ENCODE data around the gene ASB2. TPM values are rescaled to one million over a fixed set of nuclear protein-coding genes. Genes with fewer than 3 reads are reported as not detected.

Gene ASB2
- total and polyA plus RNA-seq, 10 donors, result 6.6 to 18.0 (median 11.3) TPM

Small RNA genes lying within 50 kb of the gene (microRNA-seq; reads per million reads assigned to microRNA genes)
- 0 reads per million in 3 donors for gene MIR4506

Small RNA genes lying within 50 kb of the gene (small RNA-seq; reads per million reads assigned to genes)
- gene MIR4506, result 0 reads per million in 4 donors

Other genes with a start within 250 kb of the ASB2 start
- under 1 TPM in 3 of 7 donors, not detected in 4; 0.13 to 0.52 (median 0.22) TPM for gene PRIMA1, start 188.1 kb downstream of the ASB2 start, total RNA-seq
- 1 to 10 TPM in 1 of 3 donors, under 1 TPM in 2; 0.09 to 2.0 (median 0.24) TPM for gene PRIMA1, start 188.1 kb downstream of the ASB2 start, polyA plus RNA-seq
- not detected for gene FAM181A, start 49.2 kb downstream of the ASB2 start, total RNA-seq
- not detected for gene FAM181A, start 49.2 kb downstream of the ASB2 start, polyA plus RNA-seq
- gene CCDC197, start 20.7 kb upstream of the ASB2 start, total RNA-seq, result not detected
- not detected for gene CCDC197, start 20.7 kb upstream of the ASB2 start, polyA plus RNA-seq
- gene OTUB2, start 49.8 kb upstream of the ASB2 start, total RNA-seq, result 1 to 10 TPM in 2 of 7 donors, under 1 TPM in 5; 0.23 to 1.1 (median 0.56) TPM
- under 1 TPM; 0.07 to 0.29 (median 0.08) TPM for gene OTUB2, start 49.8 kb upstream of the ASB2 start, polyA plus RNA-seq
- gene DDX24, start 104.6 kb upstream of the ASB2 start, total RNA-seq, result 100 to 1,000 TPM; 168 to 251 (median 209) TPM
- gene DDX24, start 104.6 kb upstream of the ASB2 start, polyA plus RNA-seq, result 100 to 1,000 TPM in 1 of 3 donors, 10 to 100 TPM in 2; 70.8 to 103 (median 91.8) TPM
- gene IFI27L1, start 104.7 kb upstream of the ASB2 start, total RNA-seq, result 10 to 100 TPM in 6 of 7 donors, 1 to 10 TPM in 1; 4.4 to 16.1 (median 11.4) TPM
- gene IFI27L1, start 104.7 kb upstream of the ASB2 start, polyA plus RNA-seq, result 10 to 100 TPM in 2 of 3 donors, 1 to 10 TPM in 1; 7.5 to 18.8 (median 13.9) TPM
- 100 to 1,000 TPM; 304 to 893 (median 750) TPM for gene IFI27, start 134.2 kb upstream of the ASB2 start, total RNA-seq
- 1,000 to 10,000 TPM in 1 of 3 donors, 100 to 1,000 TPM in 2; 371 to 1,170 (median 689) TPM for gene IFI27, start 134.2 kb upstream of the ASB2 start, polyA plus RNA-seq
- gene IFI27L2, start 153.0 kb upstream of the ASB2 start, total RNA-seq, result 10 to 100 TPM; 40.6 to 93.1 (median 49.9) TPM
- 100 to 1,000 TPM; 118 to 137 (median 124) TPM for gene IFI27L2, start 153.0 kb upstream of the ASB2 start, polyA plus RNA-seq
- gene PPP4R4, start 197.8 kb upstream of the ASB2 start, total RNA-seq, result under 1 TPM in 4 of 7 donors, not detected in 3; 0.09 to 0.94 (median 0.32) TPM
- gene PPP4R4, start 197.8 kb upstream of the ASB2 start, polyA plus RNA-seq, result under 1 TPM; 0.05 to 0.26 (median 0.06) TPM